NCI-H446 treated with DMSO at 0.1 percent for 48 hours (cell line): ENCODE data around the gene LRIT3.

Experiments used
- DNase-seq: peaks from one replicate; lab custom pipeline; 2025; lab: John Stamatoyannopoulos, UW

Gene LRIT3, protein sequence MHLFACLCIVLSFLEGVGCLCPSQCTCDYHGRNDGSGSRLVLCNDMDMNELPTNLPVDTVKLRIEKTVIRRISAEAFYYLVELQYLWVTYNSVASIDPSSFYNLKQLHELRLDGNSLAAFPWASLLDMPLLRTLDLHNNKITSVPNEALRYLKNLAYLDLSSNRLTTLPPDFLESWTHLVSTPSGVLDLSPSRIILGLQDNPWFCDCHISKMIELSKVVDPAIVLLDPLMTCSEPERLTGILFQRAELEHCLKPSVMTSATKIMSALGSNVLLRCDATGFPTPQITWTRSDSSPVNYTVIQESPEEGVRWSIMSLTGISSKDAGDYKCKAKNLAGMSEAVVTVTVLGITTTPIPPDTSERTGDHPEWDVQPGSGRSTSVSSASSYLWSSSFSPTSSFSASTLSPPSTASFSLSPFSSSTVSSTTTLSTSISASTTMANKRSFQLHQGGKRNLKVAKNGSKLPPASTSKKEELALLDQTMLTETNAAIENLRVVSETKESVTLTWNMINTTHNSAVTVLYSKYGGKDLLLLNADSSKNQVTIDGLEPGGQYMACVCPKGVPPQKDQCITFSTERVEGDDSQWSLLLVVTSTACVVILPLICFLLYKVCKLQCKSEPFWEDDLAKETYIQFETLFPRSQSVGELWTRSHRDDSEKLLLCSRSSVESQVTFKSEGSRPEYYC

DNA sequence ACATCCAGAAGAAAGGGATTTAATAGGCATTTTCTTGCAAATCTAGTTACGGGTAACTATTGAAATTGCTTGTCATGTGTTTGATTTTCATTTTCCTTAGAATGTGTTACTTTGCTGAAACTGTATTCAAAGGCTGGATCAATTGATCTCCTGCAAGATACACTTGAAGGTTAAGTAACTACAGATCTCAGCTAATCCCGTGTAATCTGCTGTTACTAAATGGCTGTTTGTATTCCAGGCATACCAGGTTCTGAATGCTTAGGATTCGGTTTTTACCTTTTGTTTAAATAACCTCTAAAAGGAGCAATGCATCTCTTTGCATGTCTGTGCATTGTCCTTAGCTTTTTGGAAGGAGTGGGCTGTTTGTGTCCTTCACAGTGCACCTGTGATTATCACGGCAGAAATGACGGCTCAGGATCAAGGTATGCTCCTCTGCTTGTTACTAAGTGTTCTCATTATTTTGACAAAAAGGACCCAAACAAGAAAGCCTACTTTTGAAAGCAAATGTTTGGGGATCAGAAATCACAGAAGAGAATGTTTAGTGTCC, at the start of gene LRIT3:
Gene LRIT3 (plus strand): TSS at position 212 of the 547 bp plus-strand sequence. CDS start 95 bp downstream, at position 307.
- DNase-seq = no peak

DNA sequence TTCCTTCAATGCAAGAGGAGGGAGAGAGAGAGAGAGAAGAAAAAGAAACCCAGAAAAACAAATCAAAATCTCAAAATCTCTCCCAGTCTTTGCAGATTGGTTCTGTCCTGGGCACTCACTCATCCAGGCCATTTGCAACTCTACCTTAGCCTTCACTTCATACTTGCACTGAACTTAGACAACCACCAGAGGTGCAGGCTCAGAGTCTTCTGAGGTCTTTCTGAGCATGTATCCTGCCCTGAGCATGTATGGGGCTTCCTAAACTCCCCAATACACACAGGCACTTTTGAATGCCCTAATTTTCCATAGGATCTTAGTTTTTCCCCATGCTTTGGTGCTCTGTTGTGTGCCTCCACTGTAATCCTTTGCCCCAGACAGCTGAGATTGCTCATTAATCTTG, 49.0 kb upstream of the LRIT3 start:
- DNase-seq = no peak

DNA sequence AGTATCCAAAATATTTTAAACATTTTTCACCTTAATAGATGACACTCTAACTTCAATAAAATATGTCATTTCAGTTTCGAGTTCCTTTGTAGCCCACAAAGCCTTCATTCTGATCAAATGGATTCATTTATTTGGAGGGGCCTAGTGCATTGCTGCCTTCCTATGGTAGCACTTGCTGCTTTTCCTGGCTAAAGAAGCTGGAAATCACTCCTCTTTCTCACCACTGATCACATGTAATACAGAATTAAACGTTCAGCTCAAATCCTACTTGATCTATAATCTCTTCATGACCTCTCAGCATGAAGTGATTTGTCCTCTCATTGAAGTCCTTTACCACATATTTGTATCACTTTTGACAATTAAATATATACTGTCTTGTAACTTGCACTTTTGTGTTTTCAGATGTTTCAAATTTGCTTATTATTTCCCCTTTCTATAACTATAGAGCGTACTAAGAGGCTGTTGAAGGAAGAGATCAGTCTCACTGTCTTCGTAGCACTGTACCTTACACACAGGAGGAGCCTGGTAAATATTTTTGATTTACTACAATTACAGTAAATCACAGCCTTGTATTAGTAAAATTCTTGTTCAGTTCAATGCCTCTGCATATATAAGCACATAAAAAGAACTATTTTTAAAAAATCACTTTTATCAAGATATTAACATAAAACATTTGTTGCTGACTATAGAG, 46.7 kb upstream of the LRIT3 start:
- DNase-seq = no peak

DNA sequence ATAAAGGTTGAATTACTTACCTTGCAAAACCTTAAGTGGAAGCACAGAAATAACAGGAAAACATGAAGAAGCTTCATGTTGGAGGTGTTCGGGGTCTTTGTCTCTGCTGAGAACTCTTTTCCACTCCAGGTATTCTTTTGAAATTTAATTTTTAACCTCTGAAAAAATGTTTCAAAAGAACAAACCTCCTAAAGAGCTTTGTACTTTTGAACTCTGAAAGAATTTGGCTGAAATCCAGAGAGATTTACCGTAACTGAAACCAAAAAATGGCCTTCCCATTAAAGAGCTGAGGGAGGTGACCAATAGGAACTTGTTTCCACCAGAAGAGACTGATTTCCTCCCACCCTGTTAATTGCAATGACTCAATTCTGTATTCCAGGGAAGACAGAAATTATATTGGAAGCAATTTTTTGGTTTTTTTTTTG, 46.0 kb upstream of the LRIT3 start, which contains the start of gene CFI:
Gene CFI (minus strand): TSS at position 105 of the 425 bp plus-strand sequence. CDS start 28 bp downstream, at position 77.
- DNase-seq = no peak

DNA sequence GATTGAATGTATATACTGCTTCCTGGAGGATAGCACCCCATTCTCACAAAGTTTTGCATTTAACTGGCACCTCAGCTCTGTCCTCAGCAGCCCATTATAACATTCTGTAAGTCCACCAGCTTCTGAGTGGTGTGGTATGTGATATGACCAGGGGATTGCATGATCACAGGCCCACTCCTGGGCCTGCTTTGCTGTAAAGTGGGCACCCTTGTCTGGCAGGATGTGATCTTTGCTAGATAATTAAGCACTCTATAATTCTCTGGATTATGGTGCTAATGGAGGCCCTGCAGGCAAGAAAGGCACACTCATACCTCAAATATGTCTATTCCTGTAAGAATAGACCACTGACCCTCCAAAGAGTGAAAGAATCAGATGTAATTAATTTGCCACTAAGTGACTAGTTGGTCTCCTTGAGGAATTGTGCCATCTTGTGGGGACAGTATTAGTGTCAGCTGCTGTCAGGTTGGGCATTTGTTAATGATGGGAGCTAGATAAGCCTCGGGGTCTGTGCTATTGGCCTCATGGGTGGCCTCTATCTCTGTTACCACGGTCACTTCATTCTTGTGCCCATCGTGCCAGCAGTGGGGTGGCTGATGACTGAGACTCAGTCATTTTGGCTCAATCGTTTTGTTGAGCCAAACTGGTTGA, 43.9 kb upstream of the LRIT3 start:
- DNase-seq = peak; percentile 36

DNA sequence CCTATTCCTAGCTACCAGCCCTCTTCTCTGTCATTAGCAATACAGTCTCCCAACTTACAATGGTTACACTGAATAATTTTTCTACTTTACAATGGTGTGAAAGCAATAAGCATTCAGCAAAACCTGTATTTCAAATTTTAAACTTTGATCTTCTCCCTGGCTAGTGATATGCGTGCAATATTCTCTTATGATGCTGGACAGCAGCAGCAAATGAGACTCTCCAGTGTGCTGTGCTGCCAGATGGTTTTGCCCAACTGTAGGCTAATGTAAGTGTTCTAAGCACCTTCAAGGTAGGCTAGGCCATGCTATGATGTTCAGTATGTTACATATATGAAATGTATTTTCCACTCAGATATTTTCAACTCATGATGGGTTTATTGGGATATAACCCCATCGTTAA, 38.3 kb upstream of the LRIT3 start:
- no peak for DNase-seq

DNA sequence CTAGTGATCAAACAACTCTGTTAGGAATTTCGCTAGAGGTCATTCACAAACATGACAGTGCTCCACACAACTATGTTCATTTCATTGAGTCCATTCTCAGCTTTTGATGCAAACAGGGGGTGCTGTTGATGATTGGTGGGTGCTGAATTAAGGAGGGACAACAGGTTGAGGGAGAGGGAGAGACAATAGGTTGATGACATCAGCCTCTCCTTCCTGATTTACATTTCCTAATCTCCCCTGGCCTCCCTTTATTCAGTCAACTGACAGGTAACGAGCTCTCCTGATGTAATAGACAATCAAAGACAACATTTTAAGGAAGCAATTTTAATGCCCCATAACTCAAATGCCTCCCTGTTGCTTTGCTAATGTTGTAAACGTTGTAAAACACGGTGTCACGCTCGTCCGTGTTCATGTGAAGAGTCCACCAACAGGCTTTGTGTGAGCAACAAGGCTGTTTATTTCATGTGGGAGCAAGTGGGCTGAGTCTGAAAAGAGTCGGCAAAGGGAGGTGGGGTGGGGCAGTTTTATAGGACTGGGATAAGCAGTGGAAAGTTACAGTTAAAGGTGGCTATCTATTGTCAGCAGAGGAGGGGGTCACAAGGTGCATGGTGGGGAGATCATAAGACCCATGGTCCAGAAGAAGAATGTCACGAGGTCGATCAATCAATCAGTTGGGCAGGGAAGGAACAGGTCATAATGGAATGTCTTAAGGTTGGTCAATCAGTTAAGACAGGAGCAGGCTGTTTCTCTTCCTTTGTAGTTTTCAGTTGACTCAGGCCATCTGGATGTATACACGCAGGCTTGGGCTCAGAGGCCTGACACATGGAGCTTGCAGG, 37.1 kb upstream of the LRIT3 start:
- no peak for DNase-seq

DNA sequence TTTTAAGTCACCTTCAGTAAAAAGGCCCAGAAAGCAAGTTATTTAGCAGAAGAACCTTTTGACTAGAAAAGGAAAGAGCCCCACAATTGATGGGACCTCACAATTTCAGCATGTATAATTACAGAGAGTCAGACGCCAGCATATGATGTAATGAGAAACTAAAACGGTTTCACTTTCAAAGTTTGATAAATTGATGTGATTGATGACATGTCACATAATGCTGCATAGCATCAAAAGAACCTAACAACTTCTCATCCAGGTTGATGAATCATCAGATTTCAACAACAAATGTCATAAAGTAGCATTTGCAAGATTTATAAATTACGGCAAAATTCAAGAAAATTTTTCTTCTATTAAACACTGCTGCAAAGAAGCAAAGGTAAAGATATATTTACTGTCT, 36.2 kb upstream of the LRIT3 start:
- no peak for DNase-seq

DNA sequence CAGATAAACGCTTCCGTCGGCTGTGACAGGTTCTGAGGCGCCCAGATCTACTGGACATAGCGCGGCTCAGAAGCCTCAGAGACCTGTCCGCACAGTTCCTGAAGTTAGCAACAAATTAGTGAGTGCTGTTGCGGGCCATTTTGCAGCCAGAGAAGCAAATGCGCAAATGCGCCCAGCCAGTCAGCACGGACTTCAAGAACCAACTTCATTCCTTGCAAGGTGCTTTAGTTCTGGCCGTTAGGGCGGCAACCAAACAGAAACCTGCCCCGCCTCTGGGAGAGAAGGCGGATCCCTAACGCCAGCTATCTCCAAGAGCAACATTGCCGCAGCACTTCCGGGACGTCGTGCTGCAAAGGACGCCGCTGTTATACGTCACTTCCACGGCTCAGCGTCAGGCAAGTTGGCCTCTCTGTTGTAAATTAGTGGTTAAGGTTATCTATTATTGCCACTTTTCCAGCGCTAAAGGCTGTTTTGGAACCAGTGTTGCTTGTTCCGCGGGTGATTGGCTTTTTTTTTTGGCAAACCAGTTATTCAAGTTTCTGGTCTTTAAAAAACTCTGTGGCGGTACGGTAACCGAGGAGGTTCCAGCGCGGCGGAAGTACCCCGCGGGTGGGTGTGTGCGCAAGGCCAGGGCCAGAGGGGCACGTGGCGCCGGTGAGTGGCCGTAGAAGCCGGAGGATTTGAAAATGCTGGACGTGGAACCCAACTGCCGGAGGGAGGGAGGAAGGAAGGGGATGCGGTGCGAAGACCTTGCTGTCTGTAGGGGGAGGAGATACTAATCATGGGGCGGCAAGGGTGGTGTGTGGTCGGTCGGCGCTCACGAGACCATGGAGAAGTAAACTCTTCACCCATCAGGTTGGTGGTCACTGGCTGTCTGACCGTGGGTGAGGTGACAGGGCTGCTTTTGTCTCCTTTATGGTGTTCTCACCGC, 32.5 kb upstream of the LRIT3 start, which contains the start of gene GAR1:
Gene GAR1 (plus strand): TSS at position 612 of the 931 bp plus-strand sequence. CDS start 403 bp downstream, outside the sequence.
- peak; percentile 80 for DNase-seq

DNA sequence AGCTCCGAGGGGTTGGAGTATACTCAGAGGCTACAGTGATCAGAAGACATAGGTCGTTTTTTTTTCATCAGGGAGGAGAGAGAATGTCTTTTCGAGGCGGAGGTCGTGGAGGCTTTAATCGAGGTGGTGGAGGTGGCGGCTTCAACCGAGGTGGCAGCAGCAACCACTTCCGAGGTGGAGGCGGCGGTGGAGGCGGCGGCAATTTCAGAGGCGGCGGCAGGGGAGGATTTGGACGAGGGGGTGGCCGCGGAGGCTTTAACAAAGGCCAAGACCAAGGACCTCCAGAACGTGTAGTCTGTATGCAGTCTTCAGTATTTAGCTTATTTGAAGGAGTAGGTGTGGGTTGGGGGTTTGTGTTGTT, 31.8 kb upstream of the LRIT3 start:
- DNase-seq = no peak

DNA sequence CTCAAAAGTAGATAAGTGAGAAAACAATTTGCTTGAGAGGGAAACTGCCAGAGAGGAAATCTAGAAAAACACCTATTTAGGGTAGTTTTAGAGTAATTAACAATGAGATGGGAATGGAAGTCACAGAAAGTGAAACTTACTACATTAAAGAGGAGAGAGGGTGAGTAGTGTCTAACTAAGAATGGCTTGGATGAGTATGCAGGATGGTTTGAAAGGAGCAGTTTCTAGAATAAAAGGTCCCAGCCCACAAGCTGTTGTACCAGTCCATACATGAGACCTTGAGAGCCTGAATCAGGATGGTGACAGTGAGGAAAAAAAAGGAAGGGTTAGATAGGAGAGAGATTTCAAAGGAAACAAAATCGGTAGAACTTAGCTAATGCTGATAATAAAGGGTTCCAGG, 31.0 kb upstream of the LRIT3 start:
- DNase-seq = no peak

DNA sequence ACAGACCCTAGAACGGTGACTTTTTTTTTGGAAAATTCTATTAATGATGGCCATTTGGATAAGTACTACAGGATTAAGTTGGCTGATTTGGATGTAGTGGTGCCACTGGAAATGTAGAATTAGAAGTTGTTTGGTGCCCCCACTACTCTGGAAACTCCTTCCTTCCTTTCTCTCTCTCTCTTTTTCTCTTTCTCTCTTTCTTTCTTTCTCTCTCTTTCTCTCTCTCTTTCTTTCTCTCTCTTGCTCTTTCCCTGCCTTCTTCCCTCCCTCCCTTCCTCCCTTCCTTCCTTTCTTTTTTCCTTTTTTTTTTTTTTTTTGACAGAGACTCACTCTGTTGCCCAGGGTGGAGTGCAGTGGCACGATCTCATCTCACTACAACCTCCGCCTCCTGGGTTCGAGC, 29.6 kb upstream of the LRIT3 start:
- no peak for DNase-seq

DNA sequence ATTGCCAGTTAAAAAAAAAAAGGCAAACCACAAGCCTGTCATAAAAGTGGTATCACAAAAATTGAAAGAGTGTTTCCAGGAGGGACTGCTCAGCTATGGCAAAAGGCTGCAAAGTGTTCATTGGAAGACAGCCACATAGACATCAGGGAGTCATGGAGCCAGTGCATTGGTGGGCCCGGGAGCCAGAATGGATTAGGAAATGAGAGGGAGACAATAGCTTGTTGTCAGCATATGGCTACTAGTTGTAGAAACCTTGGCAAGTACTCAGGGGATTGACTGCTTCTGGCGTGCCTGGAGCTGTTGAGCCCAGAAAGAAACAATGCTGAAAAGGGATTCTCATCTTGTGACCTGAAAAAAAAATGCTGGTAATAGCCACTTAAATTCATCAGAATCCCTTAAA, 27.3 kb upstream of the LRIT3 start:
- DNase-seq = peak; percentile 84

DNA sequence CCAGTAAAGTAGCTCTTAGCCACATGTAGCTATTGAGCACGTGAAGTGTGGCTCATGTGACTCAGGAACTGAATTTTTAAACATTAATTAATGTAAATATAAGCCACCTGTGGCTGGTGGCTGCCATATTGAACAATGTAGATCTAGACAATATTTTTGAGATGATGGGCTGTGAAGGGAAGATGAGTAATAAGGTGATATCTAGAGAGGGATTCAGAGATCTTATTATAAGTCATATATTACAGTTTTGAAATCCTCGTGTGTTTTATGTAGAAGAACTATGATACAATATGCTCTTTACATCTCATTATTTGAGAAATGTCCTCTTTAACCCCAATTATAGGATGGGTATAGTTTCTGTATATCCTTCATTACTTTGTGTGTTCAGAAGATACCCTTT, 26.7 kb upstream of the LRIT3 start:
- DNase-seq = no peak

DNA sequence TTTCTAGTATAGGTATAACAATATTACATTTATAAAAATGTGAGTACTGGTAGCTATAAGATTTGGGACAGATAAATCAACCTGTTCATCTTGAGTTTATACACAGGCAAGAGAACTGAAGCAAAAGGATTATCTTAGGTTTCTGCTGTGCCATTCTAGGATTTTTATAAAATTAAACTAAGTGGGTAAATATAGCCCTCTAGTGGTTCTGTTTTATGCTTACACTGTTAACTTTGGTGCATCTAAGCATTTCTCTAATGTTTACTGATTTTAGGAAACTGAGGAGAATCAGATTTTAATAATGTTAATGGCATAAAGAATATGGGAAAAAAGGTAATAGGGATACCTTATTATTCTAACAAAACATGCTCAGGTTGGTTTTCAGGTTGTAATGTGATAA, 21.2 kb upstream of the LRIT3 start:
- peak; percentile 4 for DNase-seq

DNA sequence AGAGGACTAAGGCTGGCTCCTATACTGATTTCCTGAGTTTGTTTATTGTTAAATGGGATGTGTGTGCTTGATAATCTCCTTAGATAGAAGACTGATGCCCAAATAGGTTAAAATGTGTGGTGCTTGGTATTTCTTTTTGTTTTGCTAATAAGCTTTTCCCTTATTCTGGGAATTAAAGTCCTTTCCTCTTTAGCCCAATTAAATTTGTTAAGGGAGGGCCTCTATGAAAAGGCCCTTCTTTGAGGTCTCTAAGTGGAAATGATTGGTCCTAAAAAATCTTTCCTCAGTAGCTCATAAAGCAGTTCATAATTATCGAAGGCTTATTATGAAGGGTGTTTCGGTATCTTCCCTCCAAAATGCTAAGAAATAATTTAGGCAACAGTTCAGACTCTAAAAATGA, 20.2 kb upstream of the LRIT3 start, which contains the start of gene RRH:
Gene RRH (plus strand): TSS at position 301 of the 400 bp plus-strand sequence. CDS start 56 bp downstream, at position 357.
- DNase-seq = no peak

DNA sequence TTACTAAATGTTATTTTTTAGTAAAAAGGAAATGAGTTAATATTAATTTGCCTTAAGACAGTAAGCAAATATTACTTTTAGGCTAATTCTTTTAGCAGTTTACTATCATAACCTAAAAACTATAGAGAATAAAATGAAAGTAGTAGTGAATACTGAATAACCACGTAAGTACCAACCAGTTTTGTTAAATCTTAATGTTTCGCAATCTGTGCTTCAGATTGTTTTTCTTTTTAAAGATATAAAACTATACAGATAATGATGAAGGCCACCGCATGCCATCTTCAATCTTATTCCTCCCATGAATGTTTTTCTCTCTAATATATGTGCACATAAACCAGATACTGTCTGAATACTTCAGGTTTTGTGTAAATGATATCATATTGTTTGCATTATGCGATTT, 14.2 kb upstream of the LRIT3 start:
- DNase-seq = no peak

DNA sequence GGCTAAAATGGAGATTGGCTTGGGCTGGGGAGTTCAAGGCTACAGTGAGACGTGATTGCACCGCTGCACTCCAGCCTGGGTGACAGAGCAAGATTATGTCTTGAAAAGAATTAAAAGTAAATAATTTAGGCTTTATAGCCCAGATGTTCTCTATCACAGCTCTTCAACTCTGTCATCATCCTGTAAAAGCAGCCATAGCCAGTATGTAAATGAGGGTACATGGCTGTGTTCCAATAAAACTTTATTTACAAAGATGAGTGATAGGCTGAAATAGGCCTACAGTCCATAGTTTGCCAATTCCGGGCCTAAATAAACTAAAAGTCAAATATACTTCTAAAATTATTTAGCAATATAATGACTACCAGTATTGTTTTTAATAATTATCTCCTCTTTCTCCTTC, 10.9 kb upstream of the LRIT3 start:
- no peak for DNase-seq

DNA sequence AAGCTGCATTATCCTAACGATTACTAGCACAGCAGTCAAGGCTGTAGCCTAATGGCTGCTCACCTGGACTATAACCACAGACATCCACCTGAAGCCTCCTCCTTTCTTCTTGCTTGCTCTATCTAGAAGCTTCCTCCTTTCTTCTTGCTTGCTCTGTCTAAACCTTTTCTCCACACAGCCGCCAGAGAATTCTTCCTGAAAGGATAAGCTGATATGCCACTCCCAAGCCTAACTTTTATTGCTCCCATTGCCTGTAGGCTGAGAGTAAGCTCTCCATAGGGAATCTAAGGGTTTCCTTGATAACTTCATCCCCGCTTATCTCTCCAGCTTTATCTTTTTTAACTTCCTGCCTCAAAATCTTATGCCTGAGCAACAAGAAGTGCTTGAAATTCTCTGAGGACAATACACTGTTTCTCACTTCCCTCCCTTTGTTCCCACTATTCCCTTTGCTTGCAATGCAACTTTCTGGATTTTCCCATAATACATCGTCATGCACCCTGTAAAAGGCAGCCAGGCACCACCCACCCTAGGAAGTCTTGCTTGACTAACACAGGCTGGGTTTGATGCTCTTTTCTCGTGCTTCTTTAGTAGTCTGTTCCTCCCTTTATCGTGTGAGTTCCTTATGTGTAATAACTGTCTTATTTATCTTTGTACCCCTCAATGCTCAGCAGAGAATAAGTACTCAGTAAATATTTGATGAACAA, 1.4 kb upstream of the LRIT3 start:
- no peak for DNase-seq
